Choroid plexus epithelial cell (primary cell): ENCODE data around the gene KRT76.

Experiments used
- DNase-seq: peaks from one replicate; pipeline ENCODE4 v3.0.0-alpha.2; 2010; ENCODE audit warnings: low read depth
- H3K4me3 ChIP-seq: 2 replicates; pipeline ENCODE4 v1.5.1; 2011; ENCODE audit warnings: low read depth, mild to moderate bottlenecking, control low read depth, low read length, moderate library complexity
- TF ChIP-seq, protein P1 (sequence below): conservative IDR thresholded peaks from 2 replicates; pipeline ENCODE4 v1.5.1; 2011; ENCODE audit warnings: low read depth, mild to moderate bottlenecking, control low read depth, inconsistent platforms, low read length, moderate library complexity

KRT76 gene

GRCh38 chr12:52721838-52722470, 55.2 kb downstream of the KRT76 start:
- TF ChIP-seq, protein P1, sequence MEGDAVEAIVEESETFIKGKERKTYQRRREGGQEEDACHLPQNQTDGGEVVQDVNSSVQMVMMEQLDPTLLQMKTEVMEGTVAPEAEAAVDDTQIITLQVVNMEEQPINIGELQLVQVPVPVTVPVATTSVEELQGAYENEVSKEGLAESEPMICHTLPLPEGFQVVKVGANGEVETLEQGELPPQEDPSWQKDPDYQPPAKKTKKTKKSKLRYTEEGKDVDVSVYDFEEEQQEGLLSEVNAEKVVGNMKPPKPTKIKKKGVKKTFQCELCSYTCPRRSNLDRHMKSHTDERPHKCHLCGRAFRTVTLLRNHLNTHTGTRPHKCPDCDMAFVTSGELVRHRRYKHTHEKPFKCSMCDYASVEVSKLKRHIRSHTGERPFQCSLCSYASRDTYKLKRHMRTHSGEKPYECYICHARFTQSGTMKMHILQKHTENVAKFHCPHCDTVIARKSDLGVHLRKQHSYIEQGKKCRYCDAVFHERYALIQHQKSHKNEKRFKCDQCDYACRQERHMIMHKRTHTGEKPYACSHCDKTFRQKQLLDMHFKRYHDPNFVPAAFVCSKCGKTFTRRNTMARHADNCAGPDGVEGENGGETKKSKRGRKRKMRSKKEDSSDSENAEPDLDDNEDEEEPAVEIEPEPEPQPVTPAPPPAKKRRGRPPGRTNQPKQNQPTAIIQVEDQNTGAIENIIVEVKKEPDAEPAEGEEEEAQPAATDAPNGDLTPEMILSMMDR: no peak
- H3K4me3 ChIP-seq: no peak overlapping the region
- DNase-seq: no peak

DNA sequence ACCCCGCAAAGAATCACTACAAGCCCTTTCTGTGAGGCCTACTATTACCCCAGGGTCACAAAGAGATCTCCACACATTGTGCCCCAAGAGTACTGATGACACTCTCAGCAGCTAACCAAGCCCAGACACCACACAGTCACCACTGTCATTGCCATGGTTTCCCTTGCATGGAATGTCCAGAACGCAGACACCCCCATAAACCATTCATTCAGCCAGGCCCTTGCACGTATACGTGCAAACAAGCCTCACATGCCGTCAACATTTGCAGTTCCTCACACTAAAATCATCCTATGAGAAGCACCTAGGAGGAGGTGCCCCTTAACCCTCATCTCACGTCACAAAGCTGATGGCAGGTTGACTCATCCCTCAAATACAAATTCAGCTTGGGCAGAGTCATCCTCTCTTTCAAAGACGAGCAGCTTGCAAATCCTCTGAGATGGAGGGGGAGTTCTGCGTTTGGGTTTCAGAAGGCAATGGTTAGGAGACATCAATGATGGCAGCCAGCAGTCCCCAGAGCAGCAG, 56.7 kb downstream of the KRT76 start:
- DNase-seq: no peak
- H3K4me3 ChIP-seq: no peak overlapping the region
- TF ChIP-seq, protein P1: no peak
